Activated CD8-positive, alpha-beta memory T cell treated with anti-CD3 and anti-CD28 coated beads, Interleukin-2, amount 50 U/mL, for 24 hours (primary cell): ENCODE data around the gene ARHGEF17.
"Not testable (repeated sequence)": the region's sequence is repeated elsewhere in the genome, so short reads cannot be mapped to it uniquely, and the experiment has no call there.

Experiments
- DNase-seq: peaks from one replicate; pipeline ENCODE4 v3.0.0-alpha.2; 2020; ENCODE audit errors: extremely low read depth

ARHGEF17 gene, protein sequence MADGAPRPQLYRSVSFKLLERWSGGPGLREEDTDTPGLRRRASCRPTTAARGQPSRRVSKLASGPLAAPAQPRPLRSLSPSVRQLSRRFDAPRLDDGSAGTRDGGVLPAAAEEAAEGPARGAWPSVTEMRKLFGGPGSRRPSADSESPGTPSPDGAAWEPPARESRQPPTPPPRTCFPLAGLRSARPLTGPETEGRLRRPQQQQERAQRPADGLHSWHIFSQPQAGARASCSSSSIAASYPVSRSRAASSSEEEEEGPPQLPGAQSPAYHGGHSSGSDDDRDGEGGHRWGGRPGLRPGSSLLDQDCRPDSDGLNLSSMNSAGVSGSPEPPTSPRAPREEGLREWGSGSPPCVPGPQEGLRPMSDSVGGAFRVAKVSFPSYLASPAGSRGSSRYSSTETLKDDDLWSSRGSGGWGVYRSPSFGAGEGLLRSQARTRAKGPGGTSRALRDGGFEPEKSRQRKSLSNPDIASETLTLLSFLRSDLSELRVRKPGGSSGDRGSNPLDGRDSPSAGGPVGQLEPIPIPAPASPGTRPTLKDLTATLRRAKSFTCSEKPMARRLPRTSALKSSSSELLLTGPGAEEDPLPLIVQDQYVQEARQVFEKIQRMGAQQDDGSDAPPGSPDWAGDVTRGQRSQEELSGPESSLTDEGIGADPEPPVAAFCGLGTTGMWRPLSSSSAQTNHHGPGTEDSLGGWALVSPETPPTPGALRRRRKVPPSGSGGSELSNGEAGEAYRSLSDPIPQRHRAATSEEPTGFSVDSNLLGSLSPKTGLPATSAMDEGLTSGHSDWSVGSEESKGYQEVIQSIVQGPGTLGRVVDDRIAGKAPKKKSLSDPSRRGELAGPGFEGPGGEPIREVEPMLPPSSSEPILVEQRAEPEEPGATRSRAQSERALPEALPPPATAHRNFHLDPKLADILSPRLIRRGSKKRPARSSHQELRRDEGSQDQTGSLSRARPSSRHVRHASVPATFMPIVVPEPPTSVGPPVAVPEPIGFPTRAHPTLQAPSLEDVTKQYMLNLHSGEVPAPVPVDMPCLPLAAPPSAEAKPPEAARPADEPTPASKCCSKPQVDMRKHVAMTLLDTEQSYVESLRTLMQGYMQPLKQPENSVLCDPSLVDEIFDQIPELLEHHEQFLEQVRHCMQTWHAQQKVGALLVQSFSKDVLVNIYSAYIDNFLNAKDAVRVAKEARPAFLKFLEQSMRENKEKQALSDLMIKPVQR (N-terminal part only)

DNA sequence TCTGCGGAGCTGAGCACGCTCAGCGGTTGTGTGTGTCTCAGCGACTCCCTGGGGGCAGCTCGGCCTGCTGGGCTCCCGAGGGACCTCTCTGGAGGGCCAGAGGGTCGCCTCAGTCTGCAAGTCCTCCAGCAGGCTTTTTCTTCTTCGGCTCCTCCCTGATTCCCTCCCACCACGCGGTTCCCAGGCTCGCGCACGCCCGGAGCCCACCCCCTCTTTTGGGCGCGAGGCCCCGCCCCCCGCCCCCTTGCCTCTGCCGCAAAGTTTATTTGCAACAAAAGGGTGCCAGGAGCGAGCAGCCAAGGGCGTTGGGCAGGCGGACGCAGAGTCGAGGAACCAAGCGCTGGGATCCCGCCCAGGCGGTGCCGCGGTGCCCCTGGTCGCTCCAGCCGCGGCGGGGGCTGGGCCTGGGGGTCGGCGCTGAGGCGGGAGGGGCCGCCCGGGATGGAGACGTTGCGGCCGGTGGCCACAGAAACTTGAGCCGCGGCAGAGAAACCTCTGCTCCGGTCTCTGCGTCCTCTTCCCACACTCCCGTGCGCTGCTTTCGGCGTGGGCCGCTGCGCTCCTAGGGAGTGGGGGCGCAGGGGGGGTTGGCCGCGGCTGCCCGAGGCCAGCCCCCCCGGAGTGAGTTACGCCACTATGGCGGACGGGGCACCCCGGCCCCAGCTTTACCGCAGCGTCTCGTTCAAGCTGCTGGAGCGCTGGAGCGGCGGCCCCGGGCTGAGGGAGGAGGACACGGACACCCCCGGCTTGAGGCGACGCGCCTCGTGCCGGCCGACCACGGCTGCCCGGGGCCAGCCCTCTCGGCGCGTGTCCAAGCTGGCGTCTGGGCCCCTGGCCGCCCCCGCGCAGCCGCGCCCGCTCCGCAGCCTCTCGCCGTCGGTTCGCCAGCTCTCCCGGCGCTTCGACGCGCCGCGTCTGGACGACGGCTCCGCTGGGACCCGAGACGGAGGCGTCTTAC, at the start of gene ARHGEF17:
Gene ARHGEF17 (plus strand): TSS at position 274 of the 958 bp plus-strand sequence. CDS start 363 bp downstream, at position 637.
- DNase-seq, result no peak

GRCh38 chr11:73259406-73260126, 48.5 kb upstream of the ARHGEF17 start:
- DNase-seq, result no peak

GRCh38 chr11:73260127-73260457, 48.0 kb upstream of the ARHGEF17 start:
- no peak for DNase-seq

GRCh38 chr11:73262851-73263495, 45.1 kb upstream of the ARHGEF17 start:
- DNase-seq, result no peak

GRCh38 chr11:73263640-73264039, 44.4 kb upstream of the ARHGEF17 start:
- DNase-seq, result no peak

DNA sequence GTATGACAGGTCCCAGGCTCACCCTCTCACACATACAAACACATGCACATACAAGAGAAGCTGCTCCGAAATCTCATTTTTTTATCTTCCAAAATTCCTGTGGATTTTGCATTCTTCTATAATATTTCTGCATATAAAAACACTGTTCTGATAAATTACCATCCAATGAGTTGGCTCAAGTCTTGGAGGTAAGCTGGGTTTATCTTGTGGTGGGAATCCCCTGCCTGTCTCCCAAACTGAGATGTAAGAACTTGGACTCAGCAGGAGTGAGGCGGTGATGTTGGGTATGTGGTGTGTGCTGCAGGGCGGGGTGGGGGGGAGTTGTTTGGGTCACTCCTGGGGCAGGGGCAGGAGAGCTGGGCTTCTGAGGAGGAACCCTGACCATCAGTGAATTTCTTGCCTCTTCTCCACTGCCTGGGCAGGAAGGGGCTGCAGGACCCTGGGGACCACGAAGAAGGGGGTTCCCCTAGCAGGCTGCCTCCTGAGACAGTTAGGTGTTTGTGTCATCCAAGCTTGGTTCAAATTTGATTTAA, 42.7 kb upstream of the ARHGEF17 start:
- no peak for DNase-seq

- no peak for DNase-seq
Measured at GRCh38 chr11:73265853-73266645, 42.0 kb upstream of the ARHGEF17 start.

DNA sequence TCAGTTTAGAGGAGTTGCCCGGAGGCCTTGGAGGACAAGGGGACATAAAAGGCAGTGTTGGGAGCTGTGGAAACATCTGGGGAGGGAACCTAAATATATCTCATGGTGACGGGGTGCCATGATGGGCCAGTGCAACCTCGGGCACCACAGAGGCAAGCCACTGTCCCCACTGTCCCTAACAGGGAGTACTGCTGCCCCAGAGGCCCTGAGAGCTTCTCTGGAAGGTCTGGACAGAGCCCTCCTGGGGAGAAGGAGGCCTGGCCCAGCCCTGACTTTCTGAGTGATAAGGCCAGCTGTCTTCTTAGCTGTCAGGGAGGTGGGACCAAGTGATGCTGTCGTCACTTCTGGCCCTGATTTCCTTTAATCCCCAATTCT, 41.4 kb upstream of the ARHGEF17 start:
- no peak for DNase-seq

- DNase-seq, result no peak
Measured at GRCh38 chr11:73267122-73267846, 40.8 kb upstream of the ARHGEF17 start.

DNA sequence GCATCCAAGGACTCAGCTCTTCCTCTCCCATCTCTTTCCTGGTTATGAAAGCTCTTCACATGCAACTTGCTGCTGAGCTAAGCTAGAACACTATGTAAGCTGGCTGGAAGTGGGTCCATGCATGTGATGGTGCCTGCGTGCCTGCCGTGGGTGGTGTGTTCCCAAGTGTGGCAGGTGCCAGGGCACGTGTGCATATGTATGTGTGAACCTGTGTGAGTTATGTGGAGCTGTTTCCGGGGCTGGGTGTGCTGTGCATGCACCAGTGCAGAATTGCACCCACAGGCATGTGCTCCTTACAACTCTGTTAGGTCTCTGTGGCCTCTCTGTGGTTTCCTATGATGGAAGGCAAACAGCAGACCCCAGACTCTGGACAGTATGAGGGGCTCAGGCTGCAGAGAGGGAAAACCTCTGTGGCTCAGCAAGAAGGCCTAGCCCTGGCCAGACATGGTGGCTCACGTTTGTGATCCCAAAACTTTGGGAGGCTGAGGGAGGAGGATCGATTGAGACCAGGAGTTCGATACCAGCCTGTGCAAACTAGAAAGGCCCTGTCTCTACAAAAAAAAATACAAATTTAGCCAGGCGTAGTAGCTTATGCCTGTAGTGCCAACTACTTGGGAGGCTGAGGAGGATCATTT, 40.1 kb upstream of the ARHGEF17 start:
- no peak for DNase-seq

DNA sequence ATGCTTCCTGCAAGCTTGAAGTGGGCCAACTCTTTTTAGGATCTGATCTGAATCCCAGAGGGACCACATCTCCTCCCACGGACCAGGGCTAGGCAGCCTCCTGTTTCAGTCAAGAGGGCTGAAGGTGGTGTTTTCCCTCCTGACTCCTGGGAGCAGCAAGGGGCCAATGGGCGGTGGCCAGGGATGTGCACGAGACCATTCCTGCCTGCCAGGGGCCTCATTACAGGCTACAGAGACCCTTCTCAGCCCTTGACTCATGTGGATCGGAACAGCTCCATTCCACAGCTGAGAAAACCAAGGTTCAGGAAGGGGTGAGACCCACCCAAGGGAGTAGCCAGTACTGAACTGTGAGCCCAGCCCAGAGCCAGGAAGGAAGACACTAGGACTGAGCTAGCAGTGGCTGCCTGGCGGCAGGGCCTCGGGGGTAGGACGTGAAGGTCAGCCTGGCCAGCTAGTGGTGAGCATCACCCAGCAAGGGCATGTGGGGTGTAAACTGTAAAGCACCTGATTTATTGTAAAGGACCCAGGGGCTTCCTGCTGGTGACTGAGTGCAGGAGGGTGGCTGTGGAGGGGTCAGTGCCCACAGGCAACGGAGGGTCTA, 39.3 kb upstream of the ARHGEF17 start:
- DNase-seq, result no peak

- DNase-seq, result no peak
Measured at GRCh38 chr11:73269459-73270015, 38.5 kb upstream of the ARHGEF17 start.

GRCh38 chr11:73270016-73270854, 37.8 kb upstream of the ARHGEF17 start:
- DNase-seq, result no peak

DNA sequence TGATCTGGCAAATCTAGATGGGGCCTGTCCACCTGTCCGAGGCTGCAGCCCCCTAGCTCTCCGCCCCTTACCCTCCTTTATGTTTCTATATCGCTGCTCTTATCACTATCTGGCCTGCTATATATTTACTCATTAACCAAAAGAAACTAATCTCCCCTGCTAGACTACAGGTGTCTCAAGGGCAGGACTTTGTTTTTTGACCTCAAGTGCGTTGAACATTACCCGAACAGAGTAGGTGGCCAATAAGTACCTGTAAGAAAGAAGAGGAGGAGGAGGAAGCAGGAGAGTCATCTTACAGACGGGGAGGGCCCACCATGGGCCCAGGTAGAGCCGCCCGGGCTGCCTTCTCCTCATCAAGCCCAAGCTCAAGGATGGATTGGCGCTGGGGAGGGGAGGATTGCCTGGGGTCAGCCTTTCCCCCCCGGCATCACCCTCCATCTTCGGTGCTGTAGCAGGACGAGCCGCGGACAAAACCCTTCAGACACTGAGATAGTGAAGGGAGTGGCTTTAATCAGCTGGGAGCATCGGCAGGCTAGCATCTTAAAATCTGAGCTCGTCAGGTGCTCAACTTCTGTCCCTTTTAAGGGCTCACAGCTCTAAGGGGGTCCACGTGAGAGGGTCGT, 37.1 kb upstream of the ARHGEF17 start:
- DNase-seq, result no peak

DNA sequence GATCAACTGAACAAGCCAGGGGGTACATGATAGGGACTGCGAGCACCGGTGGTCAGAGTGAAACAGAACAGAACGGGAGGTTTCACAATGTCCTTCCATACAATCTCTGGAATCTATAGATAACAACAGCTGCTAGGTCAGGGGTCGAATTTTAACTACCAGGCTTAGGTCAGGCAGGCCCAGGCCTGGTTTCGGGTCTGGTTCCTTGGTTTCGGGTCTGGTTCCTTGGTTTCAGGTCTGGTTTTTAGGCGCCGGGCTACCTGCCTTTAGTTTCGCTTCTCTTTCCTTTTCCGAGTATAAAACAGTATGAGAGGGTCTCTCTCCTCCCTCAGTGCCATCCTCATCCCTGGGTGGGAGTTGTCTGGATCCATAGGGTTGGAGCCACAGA, 36.6 kb upstream of the ARHGEF17 start:
- not testable (repeated sequence) for DNase-seq
